ENCODE measurements around the gene FRS2.

The FRS2 gene

DNA sequence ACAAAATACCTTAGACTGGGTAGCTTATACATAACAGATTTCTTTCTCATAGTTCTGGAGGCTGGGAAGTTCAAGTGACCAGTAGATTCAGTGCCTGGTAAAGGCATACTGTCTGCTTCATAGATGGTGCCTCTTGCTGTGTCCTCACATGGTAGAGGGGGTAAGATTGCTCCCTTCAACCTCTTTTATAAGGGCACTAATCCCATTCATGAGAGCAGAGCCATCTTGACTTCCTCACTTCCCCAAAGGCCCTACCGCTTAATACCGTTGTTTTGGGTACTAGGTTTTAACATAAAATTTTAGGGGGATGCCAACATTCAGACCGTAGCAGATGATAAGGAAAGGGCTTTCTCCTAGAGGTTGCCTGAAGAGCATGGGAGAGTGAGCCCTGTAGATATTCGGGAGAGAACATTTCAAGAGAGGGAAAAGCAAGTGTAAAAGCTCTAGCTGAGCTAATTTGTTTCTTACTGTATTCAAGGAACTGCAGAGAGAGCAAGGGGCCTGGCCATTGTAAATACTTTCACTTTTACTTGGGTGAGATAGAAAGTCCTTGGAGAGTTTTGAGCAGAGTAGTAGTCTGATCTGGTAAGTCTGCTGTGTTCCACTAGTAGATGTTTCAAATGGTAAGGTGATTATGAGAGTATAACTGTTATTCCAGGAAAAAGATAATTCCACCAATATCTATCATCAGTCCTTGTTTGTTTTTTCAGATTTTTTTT is 27.3 kb downstream of the FRS2 start:
- no peak for DNase-seq
- H3K4me3 ChIP-seq (ENCODE audit: low read depth, low read length), result no peak overlapping the region
- H3K27me3 ChIP-seq (replicated peaks), result no peaks in the 10 kb centered on the region
- in situ Hi-C loops (cut with HindIII; ENCODE audit: low pct_ligation_motif_present, low sequenced_read_pairs), result no loop called here
- H3K36me3 ChIP-seq (replicated peaks), result no peaks in the 10 kb centered on the region
- no peak for TF ChIP-seq CTCF (IDR thresholded peaks at IDR 0.05; ENCODE audit: low read depth, low read length, missing control alignments)
- H3K27ac ChIP-seq, result no peak overlapping the region

GRCh38 chr12:69500631-69501030 is 30.4 kb downstream of the FRS2 start:
- no peaks in the 10 kb centered on the region for H3K36me3 ChIP-seq (replicated peaks)
- no peak for TF ChIP-seq CTCF (IDR thresholded peaks at IDR 0.05; ENCODE audit: low read depth, low read length, missing control alignments)
- in situ Hi-C loops (cut with HindIII; ENCODE audit: low pct_ligation_motif_present, low sequenced_read_pairs), result no loop called here
- no peak for DNase-seq
- H3K27me3 ChIP-seq (replicated peaks), result no peaks in the 10 kb centered on the region
- no peak overlapping the region for H3K27ac ChIP-seq
- no peak overlapping the region for H3K4me3 ChIP-seq (ENCODE audit: low read depth, low read length)

GRCh38 chr12:69501154-69501895 is 31.1 kb downstream of the FRS2 start:
- Histone ChIP-seq H3K36me3 (replicated peaks) (no peaks in the 10 kb centered on the region), H3K4me3 (ENCODE audit: low read depth, low read length) (no peak overlapping the region), H3K27ac (no peak overlapping the region), H3K27me3 (replicated peaks) (no peaks in the 10 kb centered on the region)
- in situ Hi-C loops (cut with HindIII; ENCODE audit: low pct_ligation_motif_present, low sequenced_read_pairs), result no loop called here
- no peak for DNase-seq
- TF ChIP-seq CTCF (IDR thresholded peaks at IDR 0.05; ENCODE audit: low read depth, low read length, missing control alignments), result no peak

DNA sequence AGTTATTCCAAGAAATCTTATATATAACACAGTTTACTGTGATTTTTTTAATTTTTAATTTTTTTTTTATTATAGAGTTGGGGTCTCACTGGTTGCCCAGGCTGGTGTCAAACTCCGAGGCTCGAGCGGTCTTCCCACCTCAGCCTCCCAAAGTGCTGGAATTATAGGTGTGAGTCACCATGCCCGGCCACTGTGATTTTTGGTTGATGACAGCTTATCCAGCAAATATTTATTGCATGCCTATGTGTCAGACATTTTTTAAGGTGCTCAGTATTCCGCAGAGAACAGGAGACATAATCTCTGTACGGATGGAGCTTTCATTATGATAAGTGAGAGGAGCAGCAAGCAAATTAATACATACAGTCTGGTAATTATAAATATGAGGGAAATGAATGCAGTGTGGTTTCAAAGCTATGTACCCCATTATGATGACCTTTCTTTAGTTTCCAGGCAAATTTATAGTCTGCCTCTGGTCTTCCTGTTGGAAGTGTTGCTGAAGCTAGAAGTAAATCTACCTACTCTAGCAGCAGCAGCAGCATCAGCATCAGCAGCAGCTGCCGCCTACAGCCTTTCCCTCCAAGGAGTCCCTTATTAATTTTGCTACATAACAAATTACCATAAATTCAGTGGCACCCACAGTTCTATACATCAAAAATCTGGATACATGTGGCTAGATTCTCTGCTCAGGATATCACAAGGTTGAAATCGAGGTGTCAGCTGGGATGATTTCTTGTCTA is 32.3 kb downstream of the FRS2 start:
- in situ Hi-C loops (cut with HindIII; ENCODE audit: low pct_ligation_motif_present, low sequenced_read_pairs), result no loop called here
- Histone ChIP-seq H3K36me3 (replicated peaks) (no peaks in the 10 kb centered on the region), H3K27me3 (replicated peaks) (no peaks in the 10 kb centered on the region), H3K27ac (no peak overlapping the region), H3K4me3 (ENCODE audit: low read depth, low read length) (no peak overlapping the region)
- DNase-seq, result no peak
- TF ChIP-seq CTCF (IDR thresholded peaks at IDR 0.05; ENCODE audit: low read depth, low read length, missing control alignments), result no peak

DNA sequence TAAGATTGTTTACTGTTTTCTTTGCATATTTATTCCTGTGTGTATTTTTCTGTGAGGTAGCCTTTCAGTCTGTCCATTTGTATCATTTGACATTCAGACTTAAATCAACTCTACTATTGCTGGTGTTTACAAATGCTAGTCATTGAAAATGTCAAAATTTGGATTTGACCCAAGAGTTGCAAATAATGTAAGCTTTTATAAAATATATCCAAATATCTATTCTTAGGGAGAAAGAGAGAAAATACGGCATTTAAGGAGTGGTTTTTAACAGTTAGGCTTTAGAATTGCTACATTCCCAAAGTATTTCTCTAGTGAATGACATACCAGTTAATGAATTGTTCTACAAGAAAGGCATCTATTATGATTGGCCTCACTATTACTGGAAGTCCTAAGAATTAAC is 37.9 kb downstream of the FRS2 start:
- no peaks in the 10 kb centered on the region for H3K27me3 ChIP-seq (replicated peaks)
- H3K27ac ChIP-seq, result no peak overlapping the region
- H3K36me3 ChIP-seq (replicated peaks), result no peaks in the 10 kb centered on the region
- in situ Hi-C loops (cut with HindIII; ENCODE audit: low pct_ligation_motif_present, low sequenced_read_pairs), result no loop called here
- TF ChIP-seq CTCF (IDR thresholded peaks at IDR 0.05; ENCODE audit: low read depth, low read length, missing control alignments), result no peak
- H3K4me3 ChIP-seq (ENCODE audit: low read depth, low read length), result no peak overlapping the region
- DNase-seq, result no peak
